NCI-H2196 treated with DMSO at 0.1 percent for 48 hours (cell line): ENCODE data around the gene EIF2B2.
"Not testable (repeated sequence)": the region's sequence is repeated elsewhere in the genome, so short reads cannot be mapped to it uniquely, and the experiment has no call there.

Experiments used
- DNase-seq: peaks from one replicate; lab custom pipeline; 2025; ENCODE audit not compliant: unreplicated experiment; lab: John Stamatoyannopoulos, UW

EIF2B2 gene

DNA sequence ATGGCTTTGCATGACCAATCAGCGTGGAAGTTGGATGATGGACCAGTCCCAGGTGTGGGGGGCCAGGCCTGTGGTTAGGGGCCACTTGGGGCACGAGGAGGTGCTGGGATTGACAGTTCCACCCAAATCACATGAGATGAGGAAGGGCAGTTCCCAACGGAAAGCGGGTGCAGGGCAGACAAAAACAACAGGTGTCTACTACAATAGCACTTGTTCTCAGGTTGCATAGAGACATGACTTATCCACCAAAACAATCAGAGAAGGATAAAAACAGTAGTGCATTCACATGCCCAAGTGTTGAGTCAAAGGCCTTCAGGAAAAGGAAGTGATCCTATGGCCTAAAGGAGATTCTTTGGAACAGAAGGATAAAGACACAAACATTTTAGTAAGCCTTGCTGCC is 14.6 kb upstream of the EIF2B2 start:
- peak; percentile 45 for DNase-seq

- DNase-seq, result no peak
Measured at GRCh38 chr14:74988993-74989392, 13.7 kb upstream of the EIF2B2 start.

DNA sequence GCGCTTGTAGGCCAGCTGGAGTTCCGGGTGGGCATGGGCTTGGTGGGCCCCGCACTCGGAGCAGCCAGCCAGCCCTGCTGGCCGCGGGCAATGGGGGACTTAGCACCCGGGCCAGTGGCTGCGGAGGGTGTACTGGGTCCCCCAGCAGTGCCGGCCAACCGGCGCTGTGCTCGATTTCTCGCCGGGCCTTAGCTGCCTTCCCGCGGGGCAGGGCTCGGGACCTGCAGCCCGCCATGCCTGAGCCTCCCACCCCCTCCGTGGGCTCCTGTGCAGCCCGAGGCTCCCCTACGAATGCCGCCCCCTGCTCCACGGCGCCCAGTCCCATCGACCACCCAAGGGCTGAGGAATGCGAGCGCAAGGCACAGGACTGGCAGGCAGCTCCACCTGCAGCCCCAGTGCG is 8.5 kb upstream of the EIF2B2 start:
- DNase-seq, result not testable (repeated sequence)

GRCh38 chr14:74995781-74996180 is 6.9 kb upstream of the EIF2B2 start:
- not testable (repeated sequence) for DNase-seq

DNA sequence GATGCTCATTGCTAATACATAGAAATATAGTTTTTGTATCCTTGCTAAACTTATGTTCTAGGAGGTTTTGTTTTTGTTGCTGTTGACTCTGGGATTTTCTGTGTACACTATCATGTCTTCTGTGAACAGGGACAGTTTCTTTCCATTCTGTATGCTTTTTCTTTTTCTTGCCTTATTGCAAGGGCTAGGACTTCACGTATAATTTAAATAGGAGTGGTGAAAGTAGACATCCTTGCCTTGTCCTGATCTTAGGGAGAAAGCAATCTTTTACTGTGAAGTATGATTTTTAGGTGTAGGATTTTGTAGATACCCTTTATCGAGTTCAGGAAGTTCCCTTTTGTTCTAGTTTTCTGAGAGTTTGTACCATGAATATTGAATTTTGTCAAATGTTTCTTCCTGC is 1.5 kb upstream of the EIF2B2 start:
- no peak for DNase-seq

GRCh38 chr14:75001899-75002298 is 822 bp upstream of the EIF2B2 start:
- no peak for DNase-seq

- no peak for DNase-seq
Measured at GRCh38 chr14:75003250-75004027, 718 bp downstream of the EIF2B2 start.

GRCh38 chr14:75005357-75005756 is 2.6 kb downstream of the EIF2B2 start:
- DNase-seq, result no peak

DNA sequence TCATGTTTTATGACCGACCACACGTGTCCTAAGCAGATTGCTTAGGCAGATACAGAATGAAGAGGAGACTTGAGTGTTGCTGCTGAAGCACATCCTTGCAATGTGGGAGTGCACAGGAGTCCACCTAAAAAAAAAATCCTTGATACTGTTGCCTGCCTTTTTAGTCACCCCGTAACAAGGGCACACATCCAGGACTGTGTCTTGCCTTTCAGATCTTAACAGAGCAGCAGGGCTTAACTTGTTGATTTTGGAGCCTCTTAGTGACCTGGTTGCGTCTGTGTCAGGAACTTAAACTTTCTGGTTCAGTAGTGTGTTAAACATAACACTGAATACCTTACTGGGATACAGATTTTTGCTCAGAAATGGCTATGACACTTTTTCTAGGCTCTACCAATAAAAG is 6.5 kb downstream of the EIF2B2 start:
- no peak for DNase-seq

- DNase-seq, result no peak
Measured at GRCh38 chr14:75010472-75011093, 7.9 kb downstream of the EIF2B2 start.

DNA sequence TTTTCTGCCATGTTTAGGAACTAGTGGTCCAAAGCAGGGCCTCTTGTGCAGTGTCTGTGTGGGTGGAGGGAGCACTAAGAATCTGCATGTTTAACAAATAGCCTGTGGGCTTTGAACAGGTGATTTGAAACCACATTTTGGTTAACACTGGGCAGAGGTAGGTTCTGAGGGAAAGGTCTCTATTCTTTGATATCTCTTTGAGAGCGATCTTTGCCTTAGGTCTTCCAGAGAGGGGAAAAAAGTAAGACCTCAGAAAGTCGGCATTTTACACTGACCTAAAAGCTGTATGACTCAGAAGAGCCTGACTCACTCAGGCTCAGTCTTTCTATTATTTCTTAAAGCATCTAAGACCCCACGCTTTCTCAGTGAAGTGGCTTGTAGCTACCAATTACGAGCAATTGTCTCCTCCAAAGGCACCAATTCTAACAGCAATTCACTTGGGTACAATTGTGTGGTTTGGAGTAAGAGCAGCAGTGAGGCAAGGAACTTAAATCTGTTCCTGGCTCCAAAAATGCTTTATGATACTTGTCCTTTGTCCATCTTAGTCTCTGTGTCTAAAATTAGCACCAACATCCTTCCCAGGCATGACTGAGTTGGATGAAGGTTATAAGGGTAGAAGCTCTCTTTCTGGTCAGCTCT is 8.8 kb downstream of the EIF2B2 start:
- DNase-seq, result no peak

- DNase-seq, result no peak
Measured at GRCh38 chr14:75013290-75013689, 10.6 kb downstream of the EIF2B2 start.

GRCh38 chr14:75015496-75015895 is 12.8 kb downstream of the EIF2B2 start:
- DNase-seq, result no peak

GRCh38 chr14:75016815-75017214 is 14.1 kb downstream of the EIF2B2 start:
- no peak for DNase-seq

- no peak for DNase-seq
Measured at GRCh38 chr14:75018694-75019093, 16.0 kb downstream of the EIF2B2 start.

DNA sequence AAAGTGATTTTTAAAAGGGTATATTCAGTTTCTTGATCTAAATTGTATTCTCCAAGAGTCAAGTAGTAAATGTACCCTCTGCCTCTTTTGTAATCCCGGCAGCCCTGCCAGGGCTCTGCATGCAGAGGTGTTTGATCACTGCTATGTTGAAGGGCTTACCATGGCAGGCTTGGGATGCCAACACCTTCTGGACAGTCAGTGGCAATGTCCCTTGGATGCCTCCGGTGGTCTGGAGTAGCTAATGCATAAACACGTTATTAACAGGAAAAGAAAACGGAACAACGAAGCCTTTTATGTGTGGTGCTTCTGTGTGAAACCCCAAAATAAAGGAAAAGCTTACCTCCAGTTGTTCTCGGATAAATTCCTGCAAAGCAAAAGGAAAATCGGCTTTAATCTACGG is 19.9 kb downstream of the EIF2B2 start:
- DNase-seq, result no peak

- no peak for DNase-seq
Measured at GRCh38 chr14:75023108-75023507, 20.4 kb downstream of the EIF2B2 start.

DNA sequence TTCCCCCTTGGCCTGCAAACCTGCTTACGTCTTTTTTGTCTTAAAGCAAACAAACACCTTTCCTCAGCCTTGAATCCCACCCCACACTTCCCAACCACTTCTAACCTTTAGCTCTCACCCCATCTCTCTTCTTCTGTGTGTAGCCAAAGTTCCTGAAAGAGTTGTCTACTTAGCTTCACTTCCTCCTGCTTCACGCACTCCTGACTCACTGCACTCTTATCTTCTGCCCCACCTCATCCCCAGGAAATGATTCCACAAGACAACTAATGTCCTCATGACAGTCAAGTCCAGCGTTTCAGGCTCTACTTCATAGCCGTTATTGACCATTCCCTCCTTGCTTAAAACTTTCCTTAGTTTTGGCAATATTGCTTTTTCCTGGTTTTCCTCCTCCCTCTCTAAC is 22.4 kb downstream of the EIF2B2 start:
- DNase-seq, result no peak

GRCh38 chr14:75025876-75026275 is 23.2 kb downstream of the EIF2B2 start:
- no peak for DNase-seq

DNA sequence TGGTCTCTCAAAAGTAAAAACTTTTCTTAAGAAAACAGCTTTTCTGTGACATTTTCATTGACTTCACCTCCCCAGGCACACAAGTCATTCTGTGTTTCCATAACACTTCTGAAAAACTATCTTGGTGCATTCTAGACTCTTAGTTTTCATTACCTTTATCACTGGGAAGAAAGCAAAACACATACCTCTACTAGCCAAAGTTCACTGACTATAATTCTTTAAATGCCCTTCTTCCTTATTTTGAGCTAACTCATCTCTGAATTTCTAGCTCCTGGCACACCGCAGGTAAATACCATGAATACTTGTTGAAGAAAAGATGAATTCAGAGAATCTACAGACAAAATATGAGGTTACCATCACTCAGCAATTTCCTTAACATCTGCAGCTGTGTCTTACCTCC is 27.4 kb downstream of the EIF2B2 start:
- DNase-seq, result no peak

DNA sequence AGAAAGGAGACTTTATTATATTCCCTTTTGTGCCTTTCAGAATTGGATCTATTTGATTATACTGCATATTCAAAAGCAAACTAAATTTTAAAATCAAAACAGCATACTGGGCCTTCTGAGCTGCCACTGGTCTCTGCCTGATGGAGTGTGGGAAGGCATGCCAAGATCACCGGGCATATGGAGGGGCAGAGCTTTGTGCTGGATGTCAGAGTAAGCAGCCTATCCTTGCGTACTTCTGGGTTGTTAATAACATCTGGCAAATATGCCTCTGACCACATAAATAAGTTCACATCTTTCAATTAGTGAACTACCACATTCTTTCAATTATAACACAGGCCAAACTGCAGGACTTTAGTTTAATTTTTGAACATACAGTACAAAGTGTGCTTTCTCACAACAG is 30.2 kb downstream of the EIF2B2 start:
- DNase-seq, result no peak

DNA sequence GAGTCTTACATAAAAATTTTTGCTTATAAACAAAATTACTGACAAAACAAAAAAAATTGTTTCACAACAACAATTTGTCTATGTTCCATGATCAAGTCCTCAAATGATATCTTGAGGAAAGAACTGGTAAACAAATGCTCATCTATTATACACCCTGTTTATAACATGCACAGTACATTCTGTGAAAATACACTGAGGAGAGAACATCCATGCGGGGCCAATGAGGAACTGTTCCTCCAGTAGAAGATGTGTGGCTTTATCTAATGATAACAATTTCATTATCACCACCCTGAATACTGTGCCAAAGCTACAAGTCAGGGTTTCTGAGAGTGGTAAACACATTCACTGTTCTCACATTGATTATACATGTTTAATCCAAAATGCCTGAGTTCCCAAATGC is 37.8 kb downstream of the EIF2B2 start:
- no peak for DNase-seq
